Activated CD4-positive, alpha-beta T cell treated with anti-CD3 and anti-CD28 coated beads, Interleukin-2, amount 50 U/mL, for 48 hours (primary cell): ENCODE data around the gene POP5.

Experiments
- DNase-seq, 2 experiments: peaks; one replicate each; pipeline ENCODE4 v3.0.0-alpha.2; 2020

The POP5 gene

GRCh38 chr12:120588948-120589930, 8.0 kb upstream of the POP5 start:
- DNase-seq, result no peak

- no peak for DNase-seq
Measured at GRCh38 chr12:120588371-120588770, 7.2 kb upstream of the POP5 start.

GRCh38 chr12:120586860-120587259, 5.7 kb upstream of the POP5 start:
- no peak for DNase-seq

- no peak for DNase-seq
Measured at GRCh38 chr12:120586206-120586605, 5.0 kb upstream of the POP5 start.

- peak; percentile 61 to 65 for DNase-seq
Measured at GRCh38 chr12:120584343-120585149, 3.3 kb upstream of the POP5 start.

GRCh38 chr12:120583478-120584030, 2.4 kb upstream of the POP5 start:
- peak; percentile 90 to 92 for DNase-seq

- peak; percentile 11 to 30 for DNase-seq
Measured at GRCh38 chr12:120581998-120582397, 796 bp upstream of the POP5 start.

GRCh38 chr12:120579179-120579578, 2.0 kb downstream of the POP5 start:
- no peak for DNase-seq

GRCh38 chr12:120574106-120574505, 7.1 kb downstream of the POP5 start:
- no peak for DNase-seq

GRCh38 chr12:120573560-120573959, 7.6 kb downstream of the POP5 start:
- DNase-seq, result no peak

- no peak for DNase-seq
Measured at GRCh38 chr12:120571299-120571698, 9.9 kb downstream of the POP5 start.

- DNase-seq, result no peak
Measured at GRCh38 chr12:120563495-120563894, 17.7 kb downstream of the POP5 start.

GRCh38 chr12:120562906-120563305, 18.3 kb downstream of the POP5 start:
- DNase-seq, result no peak

- no peak for DNase-seq
Measured at GRCh38 chr12:120557589-120557988, 23.6 kb downstream of the POP5 start.

GRCh38 chr12:120554678-120555077, 26.5 kb downstream of the POP5 start:
- no peak for DNase-seq

GRCh38 chr12:120546050-120546386, 35.2 kb downstream of the POP5 start:
- no peak for DNase-seq

GRCh38 chr12:120544691-120545090, 36.5 kb downstream of the POP5 start:
- DNase-seq, result no peak

GRCh38 chr12:120542166-120542565, 39.0 kb downstream of the POP5 start:
- DNase-seq, result no peak

GRCh38 chr12:120540445-120540844, 40.8 kb downstream of the POP5 start:
- DNase-seq, result no peak

- DNase-seq, result no peak
Measured at GRCh38 chr12:120539303-120539702, 41.9 kb downstream of the POP5 start.

- no peak for DNase-seq
Measured at GRCh38 chr12:120538281-120539156, 42.7 kb downstream of the POP5 start.

GRCh38 chr12:120537856-120538220, 43.4 kb downstream of the POP5 start:
- no peak for DNase-seq
